ENCODE data around the gene VAV3.

The VAV3 gene

GRCh38 chr1:107936498-107937481, 28.2 kb downstream of the VAV3 start:
- peak; percentile 25 for DNase-seq (ENCODE audit: low spot score)

DNA sequence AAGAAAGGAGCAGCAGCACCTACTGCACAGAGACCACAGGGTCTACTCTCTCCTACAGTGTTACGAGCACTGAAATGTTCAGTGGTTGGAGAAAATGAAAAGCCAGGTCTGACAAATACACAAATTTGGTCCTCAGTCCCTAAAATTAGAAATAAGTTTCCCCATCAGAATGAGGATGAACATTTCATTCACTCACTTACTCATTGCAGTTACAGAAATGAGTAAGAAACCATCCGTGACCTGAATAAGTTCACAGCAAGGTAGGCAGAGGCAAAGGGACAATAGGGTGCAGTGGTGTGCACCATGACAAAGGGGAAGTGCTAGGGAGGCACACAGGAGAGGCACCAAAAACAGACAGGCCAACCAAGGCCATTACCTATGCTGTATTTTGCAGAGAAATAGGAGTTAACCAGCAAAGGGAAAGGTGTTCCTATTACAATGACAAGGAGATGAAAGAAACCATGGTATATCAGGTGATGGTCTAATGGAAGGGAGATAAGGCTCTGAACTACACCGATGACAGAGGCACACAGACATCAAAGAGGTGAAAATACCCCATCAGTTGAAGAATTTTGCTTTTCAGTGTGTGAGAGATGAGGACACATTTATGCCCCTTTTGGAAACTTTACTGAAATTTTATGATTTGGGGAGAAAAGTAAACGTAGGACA, 29.4 kb downstream of the VAV3 start:
- no peak for DNase-seq (ENCODE audit: low spot score)

DNA sequence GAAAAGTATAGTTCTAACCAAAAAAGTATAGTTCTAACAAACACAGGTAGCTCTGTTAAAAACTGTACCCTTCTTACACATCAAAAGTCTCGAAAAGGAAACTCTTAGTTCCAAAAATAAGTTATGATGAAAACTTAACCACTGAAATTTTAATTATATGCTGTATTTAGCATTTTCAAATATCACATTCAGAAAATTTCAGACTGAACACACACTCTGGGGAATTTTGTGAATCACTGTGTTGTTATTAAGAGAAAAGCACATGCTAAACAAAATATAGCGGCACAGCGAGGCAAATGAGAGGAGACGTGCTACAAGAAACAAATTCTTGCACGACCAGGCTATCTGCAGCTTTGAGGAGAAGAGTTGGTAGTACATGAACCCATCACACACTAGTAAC, 30.4 kb downstream of the VAV3 start:
- DNase-seq (ENCODE audit: low spot score), result no peak

DNA sequence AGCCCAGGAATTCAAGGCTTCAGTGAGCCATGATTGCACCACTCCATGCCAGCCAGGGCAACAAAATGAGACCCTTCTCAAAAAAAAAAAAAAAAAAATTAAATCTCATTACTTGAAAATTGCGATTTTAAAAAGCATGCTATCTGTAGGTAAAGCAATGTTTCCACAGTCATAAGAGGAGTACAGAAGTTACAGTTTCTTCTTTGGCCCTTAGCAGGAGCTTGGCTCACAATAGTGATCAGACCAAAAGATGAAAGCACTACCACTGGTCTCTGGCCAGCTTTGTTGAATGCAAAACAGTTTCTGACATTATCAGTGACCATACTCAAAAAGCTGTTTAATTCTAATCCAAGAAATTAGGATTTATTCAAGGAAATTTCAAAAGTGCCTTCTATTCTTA, 31.2 kb downstream of the VAV3 start:
- no peak for DNase-seq (ENCODE audit: low spot score)

GRCh38 chr1:107930292-107930691, 34.7 kb downstream of the VAV3 start:
- DNase-seq (ENCODE audit: low spot score), result no peak

DNA sequence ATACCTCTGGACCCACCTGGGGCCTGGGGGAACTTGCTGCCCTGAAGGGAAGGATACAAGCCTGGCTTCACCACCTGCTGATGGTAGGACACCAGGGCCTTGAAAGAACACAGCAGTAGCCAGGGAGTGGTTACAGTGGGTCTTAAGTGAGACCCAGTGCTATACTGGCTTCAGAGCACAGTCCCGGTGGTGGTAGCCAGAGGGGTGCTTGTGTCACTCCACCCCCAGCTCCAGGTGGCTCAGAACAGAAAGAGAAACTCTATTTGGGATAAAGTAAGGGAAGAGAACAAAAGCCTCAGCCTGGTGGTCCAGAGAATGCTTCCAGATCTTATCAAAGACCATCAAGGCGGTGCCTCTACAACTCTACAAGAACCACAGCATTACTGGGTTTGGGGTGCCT, 37.2 kb downstream of the VAV3 start:
- no peak for DNase-seq (ENCODE audit: low spot score)

DNA sequence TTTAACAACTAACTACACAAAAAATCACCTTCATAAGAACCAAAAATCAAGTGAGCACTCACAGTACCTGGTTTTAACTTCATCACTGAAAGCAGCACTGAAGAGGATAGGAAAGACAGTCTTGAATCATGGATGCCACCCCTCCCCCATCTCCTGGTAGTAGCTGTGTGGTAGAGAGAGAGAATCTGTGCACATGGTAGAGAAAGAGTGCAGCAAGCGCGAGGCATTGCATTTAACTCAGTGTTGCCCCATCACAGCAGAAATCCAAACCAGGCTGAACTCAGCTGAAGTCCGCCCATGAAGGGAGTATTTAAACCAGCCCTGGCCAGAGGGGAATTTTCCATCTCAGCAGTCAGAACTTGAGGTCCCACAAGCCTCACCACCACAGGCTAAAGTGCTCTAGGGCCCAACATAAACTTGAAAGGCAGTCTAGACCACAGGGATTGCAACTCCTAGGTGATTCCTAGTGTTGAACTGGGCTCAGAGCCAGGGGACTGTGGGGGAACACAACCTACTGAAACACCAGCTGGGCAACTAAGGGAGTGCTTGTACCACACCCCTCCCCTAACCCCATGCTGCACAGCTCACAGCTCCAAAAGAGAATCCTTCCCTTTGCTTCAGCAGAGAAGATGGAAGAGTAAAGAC, 38.4 kb downstream of the VAV3 start:
- no peak for DNase-seq (ENCODE audit: low spot score)

GRCh38 chr1:107925565-107925964, 39.4 kb downstream of the VAV3 start:
- no peak for DNase-seq (ENCODE audit: low spot score)

DNA sequence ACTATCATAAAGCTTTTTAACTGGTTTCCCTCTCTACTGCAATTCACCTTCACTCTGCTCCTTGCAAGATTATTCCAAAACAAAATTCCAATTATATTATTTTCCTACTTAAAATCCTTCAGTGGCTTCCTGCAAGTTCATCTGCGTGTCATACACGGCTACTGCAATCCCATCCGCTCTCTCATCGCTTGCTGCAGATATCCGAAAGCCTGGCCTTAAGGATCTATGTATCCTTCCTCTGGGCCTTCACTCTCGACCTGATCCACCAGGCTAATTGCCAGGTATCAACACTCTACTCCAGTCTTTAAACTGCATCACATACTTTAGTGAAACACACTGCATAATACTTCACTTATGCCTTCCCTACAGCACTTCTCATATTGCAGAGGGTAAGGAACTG, 44.0 kb downstream of the VAV3 start:
- DNase-seq (ENCODE audit: low spot score), result no peak

DNA sequence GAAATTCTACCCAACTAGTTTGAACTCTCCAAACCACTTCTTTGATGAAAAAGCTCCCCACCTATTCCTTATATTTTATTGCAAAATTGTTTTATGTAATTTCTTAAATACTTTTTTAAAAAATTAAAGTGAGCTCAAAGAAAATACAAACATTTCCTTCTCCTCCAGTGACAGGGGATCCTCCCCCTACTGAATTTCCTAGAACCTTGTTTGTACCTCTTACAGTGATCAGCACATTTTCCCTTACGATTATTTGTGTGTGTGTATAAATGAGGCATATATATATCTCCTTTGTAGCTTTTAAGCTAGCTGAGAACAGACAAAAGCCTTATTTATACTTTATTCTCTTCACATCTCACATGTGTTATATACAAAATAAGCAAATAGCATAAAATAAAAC, 44.4 kb downstream of the VAV3 start:
- no peak for DNase-seq (ENCODE audit: low spot score)

- DNase-seq (ENCODE audit: low spot score), result no peak
Observed at GRCh38 chr1:107919953-107920352, 45.0 kb downstream of the VAV3 start.

DNA sequence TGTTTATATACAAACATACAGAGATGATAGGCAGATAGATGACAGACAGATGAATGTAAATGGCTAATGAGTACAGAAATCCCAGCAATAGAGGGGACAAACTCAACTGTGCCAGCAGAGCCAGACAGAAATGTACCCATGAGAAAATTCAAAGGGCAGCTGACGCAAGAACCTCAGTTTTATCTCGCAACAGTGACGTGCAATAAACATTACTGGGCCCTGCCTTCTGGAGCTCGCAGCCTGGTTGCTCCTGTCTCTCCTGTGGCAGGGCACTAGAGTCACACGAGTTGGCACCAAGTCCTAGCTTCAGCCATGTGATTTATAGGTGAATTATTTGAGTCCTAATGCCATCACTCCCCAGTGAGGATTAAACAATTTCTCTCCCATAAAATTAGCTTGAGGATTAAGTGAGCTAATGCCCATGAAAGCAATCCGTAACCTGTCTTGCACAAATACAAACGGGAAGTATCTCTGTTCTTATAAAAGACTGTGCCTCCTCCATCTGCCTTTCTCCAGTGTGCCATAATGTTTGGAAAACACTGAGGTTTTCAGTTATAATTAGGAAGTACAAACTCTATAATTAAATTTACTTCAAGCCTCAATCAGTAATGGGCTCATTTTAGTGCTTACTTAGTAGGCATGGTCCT, 50.7 kb downstream of the VAV3 start:
- DNase-seq (ENCODE audit: low spot score), result no peak

GRCh38 chr1:107912656-107913055, 52.3 kb downstream of the VAV3 start:
- DNase-seq (ENCODE audit: low spot score), result no peak

DNA sequence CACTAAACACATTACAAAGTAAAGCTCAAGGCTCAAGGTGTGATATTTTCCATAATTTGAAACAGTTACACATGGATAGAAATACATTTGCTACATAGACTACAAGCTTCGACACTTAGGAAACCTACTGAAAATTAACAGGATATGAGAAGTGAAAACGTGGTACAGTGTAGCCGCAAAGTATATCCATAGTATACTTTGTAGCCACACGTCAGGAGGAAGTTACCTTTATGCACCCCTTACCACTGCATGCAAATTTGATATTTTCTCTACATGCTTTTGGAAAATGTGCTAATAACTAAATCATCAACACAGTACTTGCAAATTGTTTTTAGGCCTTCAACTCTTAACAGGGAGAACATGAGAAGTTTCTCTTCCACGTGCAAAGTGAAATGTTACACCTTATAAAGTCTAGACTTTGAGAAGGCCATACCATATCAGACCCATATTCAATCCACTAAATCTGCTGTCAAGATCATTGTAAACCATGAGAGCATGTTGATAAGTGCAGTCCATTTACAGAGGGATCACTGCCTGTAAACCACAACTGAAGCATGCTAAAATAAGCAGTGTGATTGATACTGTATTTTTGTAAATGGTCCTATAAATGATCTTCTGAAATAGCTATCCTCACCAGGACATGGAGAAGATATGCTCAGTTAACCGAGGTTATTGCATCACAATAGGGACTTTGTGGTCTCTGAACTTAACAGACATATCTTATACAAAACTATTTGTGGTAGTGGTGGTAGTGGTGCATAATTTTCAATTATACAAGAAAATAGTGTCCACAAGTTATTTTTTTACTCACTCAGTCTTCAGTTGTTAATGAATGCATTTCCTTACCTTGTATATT, 64.7 kb downstream of the VAV3 start:
- DNase-seq (ENCODE audit: low spot score), result no peak

- DNase-seq (ENCODE audit: low spot score), result no peak
Observed at GRCh38 chr1:107899655-107900054, 65.3 kb downstream of the VAV3 start.

DNA sequence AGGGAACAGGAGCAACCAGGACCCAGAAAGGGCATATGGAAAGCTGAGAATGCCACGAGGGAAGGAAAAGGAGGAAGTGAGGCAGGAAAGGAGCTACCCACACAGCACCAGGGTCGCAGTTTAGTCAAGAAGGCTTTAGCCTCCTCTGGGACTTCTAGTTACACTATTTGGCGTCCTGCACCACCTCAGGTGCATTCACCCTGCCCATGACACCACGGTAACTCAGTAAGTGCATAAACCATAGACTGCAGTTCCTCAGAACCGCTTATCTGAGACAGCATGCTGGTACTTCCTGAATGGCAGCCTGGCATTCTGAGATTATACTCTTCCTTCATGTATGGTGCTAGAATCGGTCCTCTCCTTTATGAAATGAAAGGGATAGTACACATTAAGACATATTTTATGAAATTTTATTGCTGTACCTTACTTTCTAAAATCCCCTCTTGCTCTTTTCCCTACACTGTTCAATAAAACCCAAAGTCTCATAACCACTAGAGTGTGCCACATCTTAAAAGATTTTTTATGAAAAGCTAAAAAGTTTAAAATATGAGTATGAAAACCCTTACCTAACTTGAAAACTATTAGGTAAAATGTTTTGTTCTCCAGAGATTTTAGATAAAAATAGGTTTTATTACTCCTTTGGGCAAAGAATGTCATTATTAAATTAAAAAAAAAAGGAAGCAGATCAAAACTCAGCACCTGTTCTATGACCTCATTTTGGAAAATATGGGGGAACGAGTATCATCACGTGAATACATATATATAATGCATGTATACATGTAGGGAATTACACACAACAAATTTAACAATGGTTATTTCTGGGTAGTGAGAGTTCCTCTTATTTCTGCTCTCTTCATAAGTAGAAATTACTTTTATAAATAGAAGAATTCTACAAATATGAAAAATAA, 67.3 kb downstream of the VAV3 start:
- DNase-seq (ENCODE audit: low spot score), result no peak

GRCh38 chr1:107896936-107897335, 68.0 kb downstream of the VAV3 start:
- no peak for DNase-seq (ENCODE audit: low spot score)

DNA sequence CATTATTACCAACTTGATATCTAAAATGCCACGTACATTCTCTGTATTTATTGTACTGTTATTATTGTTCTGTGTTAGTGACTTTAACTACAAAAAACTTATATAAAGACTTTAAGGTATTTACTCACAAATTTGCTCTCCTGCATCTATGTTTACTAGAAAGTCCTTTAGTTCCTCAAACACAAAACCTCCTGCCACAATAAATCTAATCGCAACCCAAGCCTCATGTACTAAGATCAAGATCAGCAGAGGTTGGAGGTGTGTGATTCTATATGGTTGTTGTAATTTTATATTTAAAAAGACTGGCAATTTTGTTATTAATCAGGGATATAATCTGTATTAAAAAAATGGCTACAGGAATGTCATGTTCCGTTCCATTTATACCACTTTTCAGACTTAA, 68.6 kb downstream of the VAV3 start:
- no peak for DNase-seq (ENCODE audit: low spot score)

- DNase-seq (ENCODE audit: low spot score), result no peak
Observed at GRCh38 chr1:107895403-107896191, 69.4 kb downstream of the VAV3 start.

GRCh38 chr1:107894605-107895004, 70.4 kb downstream of the VAV3 start:
- DNase-seq (ENCODE audit: low spot score), result no peak
